MCF 10A (cell line): ENCODE data around the gene ZCCHC9. TPM values are rescaled to one million over a fixed set of nuclear protein-coding genes. Genes with fewer than 3 reads are reported as not detected.
A peak's percentile ranks its signal among the peaks of the same experiment; 100 is the strongest.

ENCODE experiments used
- Bru-seq: library from RNA; stranded (reverse); fragments of 400-500 nt; gene quantifications from one replicate; lab custom pipeline; 2021; lab: Mats Ljungman, UMichigan
- BruChase-seq, 2 experiments: library from RNA; stranded (reverse); fragments of 400-500 nt; gene quantifications; one replicate each; lab custom pipeline; 2021; lab: Mats Ljungman, UMichigan
- BruUV-seq: library from RNA; stranded (reverse); fragments of 400-500 nt; replicated peaks from 2 replicates; lab custom pipeline; 2021; lab: Mats Ljungman, UMichigan
- CTCF ChIA-PET: fragments of 300-600 bp; sonication (Branson Sonifier 250); formaldehyde crosslinking; extraction: SDS; loops from one replicate; lab custom pipeline; 2021; ENCODE audit warnings: antibody characterized with exemption, inconsistent platforms; lab: Yijun Ruan, JAX
- POLR2A ChIA-PET: fragments of 300-600, 350-650 bp; sonication (Branson Sonifier 250); formaldehyde crosslinking; extraction: SDS; loops from one replicate; lab custom pipeline; 2020; ENCODE audit warnings: antibody characterized with exemption, inconsistent platforms; lab: Yijun Ruan, JAX
- DNase-seq: peaks from one replicate; pipeline ENCODE4 v3.0.0-alpha.2; 2018; ENCODE audit not compliant: unreplicated experiment
- H3K27ac Mint-ChIP-seq: one replicate; pipeline ENCODE4 v1.8.0; 2022; ENCODE audit warnings: mild to moderate bottlenecking, low read depth, mixed read lengths; ENCODE audit not compliant: unreplicated experiment
- H3K27me3 Mint-ChIP-seq: one replicate; pipeline ENCODE4 v1.8.0; 2022; ENCODE audit warnings: mixed read lengths; ENCODE audit not compliant: insufficient read depth, unreplicated experiment
- H3K36me3 Mint-ChIP-seq: one replicate; pipeline ENCODE4 v1.8.0; 2022; ENCODE audit warnings: mild to moderate bottlenecking, moderate library complexity, mixed read lengths; ENCODE audit not compliant: insufficient read depth, unreplicated experiment
- H3K4me1 Mint-ChIP-seq: one replicate; pipeline ENCODE4 v1.8.0; 2022; ENCODE audit warnings: mixed read lengths; ENCODE audit not compliant: insufficient read depth, unreplicated experiment
- H3K4me3 Mint-ChIP-seq: one replicate; pipeline ENCODE4 v1.8.0; 2022; ENCODE audit warnings: mild to moderate bottlenecking, moderate library complexity, mixed read lengths; ENCODE audit not compliant: unreplicated experiment
- H3K9me3 Mint-ChIP-seq: one replicate; pipeline ENCODE4 v1.8.0; 2022; ENCODE audit warnings: mixed read lengths; ENCODE audit not compliant: unreplicated experiment
- CTCF ChIP-seq: fragments of 200-600 bp; IDR thresholded peaks from one replicate; pipeline ENCODE4 v1.8.0; 2022; ENCODE audit warnings: antibody characterized with exemption, mild to moderate bottlenecking; ENCODE audit not compliant: unreplicated experiment
- intact Hi-C: fragments of 100-400 bp; cut with micrococcal nuclease; formaldehyde crosslinking; loops from 2 replicates; pipeline ENCODE4 v1.14.1; 2022
- long read RNA-seq: library from polyadenylated mRNA; stranded (forward); transcript quantifications from one replicate; pipeline ENCODE4 v2.0.0, GENCODE V29; 2022
- total RNA-seq: library from RNA; stranded (reverse); gene quantifications from 2 replicates; pipeline ENCODE4 v1.2.3, GENCODE V29; 2022

The ZCCHC9 gene
- 31.5 and 33.8 TPM in 2 replicates for total RNA-seq
- percentile 87 among the genes with signal in this experiment for Bru-seq, nascent RNA
- BruChase-seq, experiment 1, labeled RNA remaining after a 6-hour chase = percentile 82 among the genes with signal in this experiment
- percentile 89 among the genes with signal in this experiment for BruChase-seq, experiment 2, labeled RNA remaining after a 2-hour chase
- long read RNA-seq, full-length matches to known transcripts = 39 of 43 reads
- long read RNA-seq, partial matches to known transcripts = 2 of 43 reads
- long read RNA-seq, other reads (novel, unspliced or antisense) = 2 of 43 reads

GRCh38 chr5:81301271-81302015 is at the start of gene ZCCHC9:
Gene ZCCHC9 (plus strand): TSS chr5:81301587. CDS start chr5:81304758, 3,171 bp downstream.
- BruUV-seq = TSS peak; percentile 51

GRCh38 chr5:81251922-81252321 is 49.5 kb upstream of the ZCCHC9 start:
- no peak overlapping the region for H3K27ac Mint-ChIP-seq
- peaks cover 7% of the 10 kb centered on the region for H3K36me3 Mint-ChIP-seq
- no peak overlapping the region for H3K4me3 Mint-ChIP-seq
- ChIA-PET CTCF (interaction anchor here (0.6 to 1.6 kb wide), 3 partner anchors 51 to 1098 kb away, joined by 3 to 6 read pairs (median 4); no protein-coding TSS in a partner anchor), POLR2A (interaction anchor here (0.9 kb wide), 1 partner anchor 48 kb away, joined by 3 read pairs; no protein-coding TSS in a partner anchor)
- intact Hi-C loops = no loop called here
- peaks cover 9% of the 10 kb centered on the region for H3K4me1 Mint-ChIP-seq
- H3K27me3 Mint-ChIP-seq = no peaks in the 10 kb centered on the region
- no peaks in the 10 kb centered on the region for H3K9me3 Mint-ChIP-seq
- DNase-seq = no peak
- TF ChIP-seq CTCF = no peak
- no TSS peak for BruUV-seq

More at GRCh38 chr5:81301271-81302015, at the start of gene ZCCHC9:
- Mint-ChIP-seq H3K4me3 (peak within 1 kb of the TSS; percentile 87), H3K27ac (peak within 1 kb of the TSS; percentile 95), H3K9me3 (no peaks in the 10 kb centered on the region), H3K4me1 (peaks cover 22% of the 10 kb centered on the region), H3K27me3 (no peaks in the 10 kb centered on the region), H3K36me3 (peaks cover 29% of the 10 kb centered on the region)
- intact Hi-C loops = loop anchor here (2.0 to 10.0 kb wide), 2 partner anchors 615 to 923 kb away; no protein-coding TSS in a partner anchor
- POLR2A ChIA-PET = interaction anchor here (0.6 to 2.6 kb wide), 16 partner anchors 8 to 967 kb away, joined by 3 to 7 read pairs (median 4); no protein-coding TSS in a partner anchor
- CTCF ChIA-PET = interaction anchor here (0.6 to 4.1 kb wide), 14 partner anchors 8 to 1187 kb away, joined by 3 to 26 read pairs (median 3); no protein-coding TSS in a partner anchor
- TF ChIP-seq CTCF = no peak
- DNase-seq = peak; percentile 93

- POLR2A ChIA-PET = interaction anchor here (1.4 to 1.8 kb wide), 2 partner anchors 16 to 46 kb away, joined by 7 to 9 read pairs; no protein-coding TSS in a partner anchor
- intact Hi-C loops = no loop called here
- Mint-ChIP-seq H3K36me3 (peaks cover 7% of the 10 kb centered on the region), H3K27ac (no peak overlapping the region), H3K4me3 (no peak overlapping the region), H3K27me3 (no peaks in the 10 kb centered on the region), H3K4me1 (peaks cover 9% of the 10 kb centered on the region), H3K9me3 (no peaks in the 10 kb centered on the region)
- CTCF ChIA-PET = interaction anchor here (0.6 to 1.6 kb wide), 6 partner anchors 17 to 896 kb away, joined by 3 to 7 read pairs (median 4); no protein-coding TSS in a partner anchor
- BruUV-seq = no TSS peak
- no peak for DNase-seq
- TF ChIP-seq CTCF = no peak
Observed at GRCh38 chr5:81252904-81253303, 48.5 kb upstream of the ZCCHC9 start.
